Measurements from ENCODE around the gene MTUS2.

Gene MTUS2

DNA sequence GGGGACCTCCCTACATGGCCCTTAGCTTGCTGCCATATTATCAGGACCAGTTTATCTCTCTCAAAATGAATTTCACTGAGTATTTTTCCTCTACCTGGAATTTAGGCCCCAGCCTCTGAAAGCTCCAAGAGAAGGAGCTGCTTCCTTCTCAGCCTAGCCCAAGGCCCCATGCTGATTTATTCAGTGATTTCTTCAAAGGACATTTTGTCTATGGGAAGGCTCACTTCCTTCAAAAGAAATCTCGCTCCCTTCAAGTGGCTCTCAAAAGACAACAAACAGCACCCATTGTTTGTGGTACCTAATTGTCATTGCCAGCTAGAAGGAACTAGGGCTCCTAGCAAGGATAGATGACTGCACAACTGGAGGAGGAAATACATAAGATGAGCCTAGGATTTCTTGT is 602.9 kb downstream of the MTUS2 start:
- no peak for DNase-seq

GRCh38 chr13:29427937-29428309 is 607.8 kb downstream of the MTUS2 start:
- no peak for DNase-seq

GRCh38 chr13:29428310-29429181 is 608.4 kb downstream of the MTUS2 start:
- DNase-seq: no peak

- no peak for DNase-seq
Measured at GRCh38 chr13:29429286-29429900, 609.3 kb downstream of the MTUS2 start.

- no peak for DNase-seq
Measured at GRCh38 chr13:29434217-29434945, 614.2 kb downstream of the MTUS2 start.

GRCh38 chr13:29435125-29435911 is 615.2 kb downstream of the MTUS2 start:
- DNase-seq: no peak

DNA sequence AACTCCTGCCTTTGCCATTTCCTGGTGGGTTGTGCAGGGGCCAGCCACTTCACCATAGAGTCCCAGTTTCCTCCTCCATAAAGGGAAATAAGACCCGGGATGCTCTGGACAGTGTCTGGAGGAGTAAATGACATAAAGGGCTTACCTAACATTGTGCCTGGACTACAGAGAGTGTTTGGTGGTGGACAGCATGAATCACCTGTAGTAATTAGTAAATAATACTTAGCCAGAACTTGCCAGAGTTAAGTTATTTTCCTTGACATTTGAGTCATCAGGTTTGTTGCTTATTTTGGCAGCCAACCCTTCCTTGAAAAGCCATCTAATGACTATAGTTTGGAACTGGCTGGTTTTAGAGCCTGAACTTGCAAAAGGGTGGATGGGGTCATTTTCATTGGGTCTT is 616.2 kb downstream of the MTUS2 start:
- DNase-seq: no peak

DNA sequence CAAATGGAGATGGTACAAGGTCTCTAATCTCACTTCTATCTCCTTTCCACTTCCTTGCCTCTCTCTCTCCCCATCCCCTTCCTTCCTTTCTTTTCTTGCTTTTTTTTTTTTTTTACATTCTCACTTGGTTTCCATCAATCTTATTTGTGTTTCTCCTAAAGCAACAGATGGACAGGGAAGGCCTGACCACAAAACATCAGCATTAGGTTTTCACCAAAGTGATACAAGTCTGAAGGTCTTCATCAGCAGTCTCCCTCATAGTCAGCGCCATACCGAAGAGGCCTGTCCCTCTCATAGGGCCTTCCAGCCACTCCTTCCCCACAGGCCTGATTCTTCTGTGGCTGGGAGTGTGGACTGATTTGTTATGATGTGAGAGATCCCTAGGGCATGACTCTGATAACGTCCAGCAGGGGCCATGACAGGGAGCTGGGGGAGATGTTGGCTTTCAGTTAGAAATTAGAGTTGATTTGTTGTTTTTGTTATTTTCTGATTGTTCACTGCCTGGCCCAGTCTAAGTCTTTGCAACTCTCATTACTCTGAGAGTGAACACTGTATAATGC is 616.7 kb downstream of the MTUS2 start:
- DNase-seq: no peak

DNA sequence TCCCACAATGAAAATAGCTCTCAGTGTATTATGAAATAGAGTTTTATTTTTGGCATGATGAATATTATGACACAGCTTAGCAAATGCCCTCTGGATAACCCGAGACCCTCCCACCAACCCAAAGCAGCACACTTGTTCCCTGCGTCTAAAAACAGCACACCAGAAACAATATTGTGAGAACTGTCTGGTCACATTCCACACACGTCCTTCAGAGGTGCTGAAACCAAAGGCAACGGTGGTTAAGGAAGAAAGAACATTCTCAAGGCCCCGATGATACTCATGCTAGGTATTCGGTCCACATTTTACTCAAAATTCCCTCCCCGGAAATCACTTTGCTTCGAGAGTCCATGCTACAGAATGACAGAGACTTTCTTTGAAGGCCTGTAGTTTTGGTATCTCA is 618.6 kb downstream of the MTUS2 start:
- no peak for DNase-seq

- DNase-seq: no peak
Measured at GRCh38 chr13:29439601-29440388, 619.7 kb downstream of the MTUS2 start.

GRCh38 chr13:29441306-29441705 is 621.2 kb downstream of the MTUS2 start:
- DNase-seq: no peak

DNA sequence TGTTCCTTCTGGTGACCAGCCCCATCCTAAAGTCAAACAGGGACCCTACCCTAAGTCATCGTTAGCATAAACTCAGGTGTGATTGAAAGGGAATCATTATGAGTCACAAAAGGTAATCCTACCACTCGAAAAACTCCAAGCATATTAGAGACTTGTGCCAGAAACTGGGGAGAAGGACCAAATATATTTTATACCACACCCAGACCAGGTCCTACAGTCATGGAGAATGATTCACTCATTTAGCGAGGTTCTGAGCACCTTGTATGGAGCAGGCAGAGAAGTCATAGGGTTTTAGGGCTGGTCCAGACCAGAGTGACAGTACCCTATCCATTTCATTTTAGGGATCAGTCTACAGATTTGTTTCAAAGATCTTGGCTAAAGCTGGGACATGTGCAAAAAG is 625.9 kb downstream of the MTUS2 start:
- DNase-seq: no peak

DNA sequence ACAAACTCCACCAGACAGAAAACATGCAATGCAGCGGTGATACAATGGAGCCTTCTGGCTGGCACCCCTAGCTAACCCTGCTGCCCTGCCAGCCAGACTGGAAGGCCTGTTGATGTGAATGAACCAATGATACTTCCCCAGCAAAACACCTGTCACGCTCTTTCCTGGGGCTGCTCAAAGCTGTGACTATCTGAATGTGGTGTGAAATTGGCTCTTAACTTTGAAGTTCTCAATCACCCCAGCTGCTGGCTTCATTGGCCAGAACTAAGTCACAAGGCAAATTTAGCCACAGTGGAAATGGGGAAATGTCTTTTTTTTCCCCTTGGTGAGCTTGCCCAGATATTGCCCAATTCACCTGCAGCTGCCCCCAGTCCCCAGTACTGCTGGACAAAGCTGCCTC is 628.0 kb downstream of the MTUS2 start:
- no peak for DNase-seq

GRCh38 chr13:29449726-29450125 is 629.6 kb downstream of the MTUS2 start:
- DNase-seq: no peak

DNA sequence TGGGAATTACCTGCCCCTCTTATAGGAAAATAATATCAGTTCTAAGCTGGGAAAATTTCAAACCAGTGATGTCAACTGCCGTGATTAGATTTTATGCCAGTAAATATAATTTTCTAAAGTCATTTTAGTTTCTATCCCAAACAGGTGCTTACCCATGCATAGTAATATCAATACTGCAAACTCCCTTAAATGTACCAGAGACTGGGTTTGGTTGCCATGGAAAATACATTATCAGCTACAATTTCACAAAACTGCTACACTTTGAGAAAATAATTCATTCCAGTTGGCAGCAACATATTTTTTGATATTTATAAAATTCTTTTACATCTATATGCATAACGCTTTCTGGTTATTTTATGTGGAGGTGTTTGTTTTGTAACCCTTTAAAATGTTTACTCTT is 631.8 kb downstream of the MTUS2 start:
- DNase-seq: no peak

GRCh38 chr13:29452773-29453616 is 632.9 kb downstream of the MTUS2 start:
- DNase-seq: no peak

GRCh38 chr13:29453617-29454011 is 633.5 kb downstream of the MTUS2 start:
- no peak for DNase-seq

DNA sequence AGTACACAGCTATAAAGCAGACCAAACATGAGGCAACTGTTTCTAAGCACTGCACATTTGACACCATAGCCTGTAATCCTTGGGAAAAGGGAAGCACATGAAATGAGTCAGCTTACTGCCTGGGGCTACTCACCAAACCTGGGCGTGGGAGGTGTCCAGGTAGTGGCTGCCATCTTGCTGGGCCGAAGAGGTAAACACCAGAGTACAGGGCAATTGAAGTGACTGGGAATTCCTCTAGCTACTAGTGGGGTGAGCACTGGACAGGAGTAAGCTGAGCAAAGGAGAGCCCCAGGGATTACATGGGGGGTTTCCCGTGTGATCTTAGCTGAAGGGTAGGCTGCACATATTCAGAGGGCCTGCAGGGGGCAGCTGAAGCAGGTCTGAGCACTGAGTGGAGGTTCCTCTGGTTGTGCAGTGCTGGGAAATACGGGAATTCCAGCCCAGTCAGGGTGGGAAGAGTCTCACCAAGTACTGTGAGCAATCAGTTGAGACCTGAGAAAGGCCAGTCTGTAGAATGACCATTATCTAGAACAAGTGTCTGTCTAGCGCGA is 634.9 kb downstream of the MTUS2 start:
- no peak for DNase-seq

GRCh38 chr13:29456419-29456818 is 636.3 kb downstream of the MTUS2 start:
- no peak for DNase-seq

DNA sequence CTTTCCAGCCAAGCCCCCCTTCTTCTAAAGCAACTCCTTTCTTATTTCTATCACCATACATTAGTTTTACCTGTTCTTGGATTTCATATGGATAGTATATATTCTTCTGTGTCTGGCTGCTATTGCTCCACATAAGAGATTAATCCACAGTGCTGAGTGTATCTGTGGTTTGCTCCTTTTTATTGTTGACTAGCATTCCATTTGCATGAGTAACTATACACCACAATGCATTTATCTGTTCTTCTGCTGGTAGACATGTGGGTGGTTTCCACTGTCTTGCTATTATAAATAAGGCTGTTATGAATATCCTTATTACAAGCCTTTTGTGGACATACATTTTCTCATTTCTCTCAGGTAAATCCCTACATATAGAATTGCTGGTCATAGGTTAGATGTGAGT is 637.2 kb downstream of the MTUS2 start:
- DNase-seq: no peak

DNA sequence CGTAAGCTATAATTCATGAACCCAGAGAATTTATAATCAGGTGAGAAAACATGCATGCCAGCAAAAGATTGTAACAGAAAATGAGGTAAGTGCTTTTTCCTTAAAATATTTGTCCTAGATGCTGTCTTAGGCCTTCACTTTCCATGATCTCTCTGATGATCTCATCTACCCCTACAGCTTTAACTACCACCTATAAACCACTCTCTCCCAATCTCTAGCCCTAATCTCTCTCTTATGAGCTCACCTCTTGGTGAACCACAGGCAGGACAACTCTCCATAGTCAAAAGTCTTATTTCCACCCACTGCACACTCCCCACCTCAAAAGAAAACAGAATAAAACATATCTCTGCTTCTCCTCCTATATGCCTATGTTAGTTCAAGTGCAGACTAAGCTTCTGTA is 638.3 kb downstream of the MTUS2 start:
- no peak for DNase-seq

Measured in DMS 273 treated with DMSO at 0.1 percent for 48 hours (cell line).